H1 (cell line): ENCODE measurements around the gene SLC51B. TPM values are rescaled to one million over a fixed set of nuclear protein-coding genes. Genes with fewer than 3 reads are reported as not detected.

Experiments
- CTCF ChIA-PET: fragments of 300-600 bp; sonication (Branson Sonifier 250); formaldehyde crosslinking; loops from one replicate; lab custom pipeline; 2021; ENCODE audit not compliant: partially characterized antibody; lab: Charles Lee
- POLR2A ChIA-PET: fragments of 300-600 bp; sonication (Branson Sonifier 250); formaldehyde crosslinking; loops from one replicate; lab custom pipeline; 2021; ENCODE audit warnings: inconsistent platforms; ENCODE audit not compliant: partially characterized antibody; lab: Charles Lee
- DNase-seq, 2 experiments: peaks; one replicate each; pipeline versions ENCODE4 v3.0.0 to v3.0.0-alpha.2; 2010 to 2022; ENCODE audit warnings: low spot score in 2 of 2, low read depth in 1 of 2, mixed read lengths in 1 of 2
- FAIRE-seq: peaks from 2 replicates; lab custom pipeline; 2011; peaks lifted over from hg19 to GRCh38; lab: Jason Lieb, UNC
- H2AFZ ChIP-seq: 2 replicates; pipeline ENCODE4 v1.8.1; 2012; ENCODE audit warnings: low read length, inconsistent platforms
- H2AK5ac ChIP-seq: 2 replicates; pipeline ENCODE4 v1.6.1; 2013; ENCODE audit warnings: low read depth, low read length
- H2BK120ac ChIP-seq: replicated peaks from 2 replicates; pipeline ENCODE3; 2013; ENCODE audit warnings: low read depth, low read length, inconsistent platforms
- H2BK12ac ChIP-seq: 2 replicates; pipeline ENCODE4 v1.6.1; 2013; ENCODE audit warnings: low read depth, low read length
- H2BK15ac ChIP-seq: 2 replicates; pipeline ENCODE4 v1.6.1; 2013; ENCODE audit warnings: low read length
- H2BK20ac ChIP-seq: 2 replicates; pipeline ENCODE4 v1.6.1; 2013; ENCODE audit warnings: low read length
- H2BK5ac ChIP-seq: 2 replicates; pipeline ENCODE4 v1.6.1; 2013; ENCODE audit warnings: low read depth, low read length
- H3K14ac ChIP-seq: 2 replicates; pipeline ENCODE4 v1.6.1; 2013; ENCODE audit warnings: inconsistent platforms; ENCODE audit not compliant: insufficient read length
- H3K18ac ChIP-seq: 2 replicates; pipeline ENCODE4 v1.6.1; 2013; ENCODE audit warnings: low read length; ENCODE audit errors: extremely low read depth
- H3K23ac ChIP-seq: 2 replicates; pipeline ENCODE4 v1.6.1; 2013; ENCODE audit warnings: inconsistent platforms; ENCODE audit not compliant: insufficient read length
- H3K23me2 ChIP-seq: 2 replicates; pipeline ENCODE4 v1.6.1; 2013; ENCODE audit warnings: low read depth, low read length
- H3K27ac ChIP-seq: 2 replicates; pipeline ENCODE4 v1.6.1; 2011; ENCODE audit warnings: low read depth, low read length, inconsistent platforms
- H3K27me3 ChIP-seq, 4 experiments: replicated peaks in 1 of 4; 1 replicate in 1 of 4; 2 replicates in 3 of 4; pipeline versions ENCODE4 v1.6.1 to v1.8.1; 2011 to 2013; ENCODE audit warnings: low read length in 3 of 4, mild to moderate bottlenecking in 3 of 4, inconsistent platforms in 2 of 4, mixed read lengths in 2 of 4, moderate library complexity in 1 of 4; ENCODE audit not compliant: control insufficient read depth in 3 of 4, insufficient read depth in 3 of 4; ENCODE audit errors: extremely low read depth in 1 of 4
- H3K36me3 ChIP-seq, 4 experiments: 2 replicates each; pipeline versions ENCODE4 v1.6.1 to v1.8.1; 2011 to 2013; ENCODE audit warnings: mild to moderate bottlenecking in 4 of 4, low read length in 3 of 4, moderate library complexity in 2 of 4, control low read depth in 1 of 4, inconsistent platforms in 1 of 4; ENCODE audit not compliant: insufficient read depth in 4 of 4, control insufficient read depth in 2 of 4
- H3K4ac ChIP-seq: replicated peaks from 2 replicates; pipeline ENCODE3; 2013; ENCODE audit warnings: low read length, low read depth, mixed read lengths, inconsistent platforms; ENCODE audit not compliant: insufficient read length
- H3K4me1 ChIP-seq, 4 experiments: replicated peaks in 1 of 4; 1 replicate in 1 of 4; 2 replicates in 3 of 4; pipeline versions ENCODE4 v1.6.1 to v1.8.1; 2011 to 2013; ENCODE audit warnings: low read length in 3 of 4, inconsistent platforms in 2 of 4, mixed read lengths in 1 of 4; ENCODE audit not compliant: insufficient read depth in 4 of 4, control insufficient read depth in 3 of 4
- H3K4me2 ChIP-seq, 2 experiments: 2 replicates each; pipeline versions ENCODE4 v1.6.1 to v1.8.1; 2011 to 2013; ENCODE audit warnings: low read depth in 2 of 2, low read length in 2 of 2, control low read depth in 1 of 2, inconsistent platforms in 1 of 2, mild to moderate bottlenecking in 1 of 2; ENCODE audit not compliant: insufficient read depth in 1 of 2
- H3K4me3 ChIP-seq, 4 experiments: fragments of 200-600, 300-600 bp in 1 of 4; sonication (generic), shearing (Covaris generic), sonication (Bioruptor Twin) in 1 of 4; 2 replicates each; pipeline versions ENCODE4 v1.5.1 to v1.8.1; 2011 to 2016; ENCODE audit warnings: low read length in 4 of 4, low read depth in 3 of 4, control low read depth in 2 of 4, inconsistent platforms in 2 of 4, mild to moderate bottlenecking in 2 of 4, mixed read lengths in 1 of 4, moderate library complexity in 1 of 4; ENCODE audit not compliant: insufficient read depth in 2 of 4; ENCODE audit errors: extremely low read depth in 1 of 4
- H3K56ac ChIP-seq: replicated peaks from 2 replicates; pipeline ENCODE3; 2013; ENCODE audit warnings: low read depth, mild to moderate bottlenecking, mixed read lengths, low read length, inconsistent platforms; ENCODE audit not compliant: insufficient read length
- H3K79me1 ChIP-seq: 2 replicates; pipeline ENCODE4 v1.6.1; 2013; ENCODE audit warnings: low read depth, low read length, control low read depth
- H3K79me2 ChIP-seq, 2 experiments: 2 replicates each; pipeline versions ENCODE4 v1.6.1 to v1.8.1; 2012 to 2013; ENCODE audit warnings: low read length in 2 of 2, mild to moderate bottlenecking in 2 of 2, inconsistent platforms in 1 of 2; ENCODE audit not compliant: insufficient read depth in 2 of 2, control insufficient read depth in 1 of 2
- H3K9ac ChIP-seq, 4 experiments: replicated peaks in 1 of 4; 1 replicate in 1 of 4; 2 replicates in 3 of 4; pipeline versions ENCODE4 v1.6.1 to v1.8.1; 2011 to 2013; ENCODE audit warnings: low read depth in 3 of 4, low read length in 3 of 4, control low read depth in 2 of 4, mild to moderate bottlenecking in 2 of 4, moderate library complexity in 2 of 4, inconsistent platforms in 1 of 4; ENCODE audit errors: extremely low read depth in 1 of 4
- H3K9me3 ChIP-seq, 2 experiments: 2 replicates each; pipeline versions ENCODE4 v1.6.1 to v1.8.1; 2012 to 2013; ENCODE audit warnings: mild to moderate bottlenecking in 2 of 2, moderate library complexity in 2 of 2, control low read depth in 1 of 2, inconsistent platforms in 1 of 2, low read depth in 1 of 2, low read length in 1 of 2, mixed read lengths in 1 of 2; ENCODE audit not compliant: insufficient read depth in 2 of 2
- H4K20me1 ChIP-seq, 2 experiments: replicated peaks in 1 of 2; 2 replicates each; pipeline versions ENCODE3 to v1.8.1; 2011 to 2013; ENCODE audit warnings: inconsistent platforms in 2 of 2, low read length in 2 of 2, mild to moderate bottlenecking in 1 of 2; ENCODE audit not compliant: insufficient read depth in 2 of 2, control insufficient read depth in 1 of 2
- H4K5ac ChIP-seq: 2 replicates; pipeline ENCODE4 v1.6.1; 2013; ENCODE audit warnings: low read length, low read depth, mixed read lengths, inconsistent platforms; ENCODE audit not compliant: insufficient read length
- H4K8ac ChIP-seq: 2 replicates; pipeline ENCODE4 v1.8.0; 2013; ENCODE audit warnings: mild to moderate bottlenecking, moderate library complexity, low read length, inconsistent platforms; ENCODE audit not compliant: insufficient read depth; ENCODE audit errors: extremely low read depth
- H4K91ac ChIP-seq: replicated peaks from 2 replicates; pipeline ENCODE3; 2013; ENCODE audit warnings: low read length, mixed read lengths, inconsistent platforms; ENCODE audit not compliant: insufficient read length
- JUND ChIP-seq: IDR thresholded peaks from 2 replicates; pipeline ENCODE4 v1.6.1; 2011; ENCODE audit warnings: mild to moderate bottlenecking, improper control_type of control experiment, low read length
- KDM4A ChIP-seq: IDR thresholded peaks from one replicate; pipeline ENCODE4 v1.7.1; 2012; ENCODE audit warnings: low read depth, mild to moderate bottlenecking, moderate library complexity, low read length, inconsistent platforms; ENCODE audit not compliant: severe bottlenecking
- POLR2A ChIP-seq, 2 experiments: IDR thresholded peaks; 1 replicate in 1 of 2; 2 replicates in 1 of 2; pipeline ENCODE4 v1.6.1; 2011; ENCODE audit warnings: low read depth in 2 of 2, low read length in 2 of 2, mild to moderate bottlenecking in 2 of 2; ENCODE audit errors: control extremely low read depth in 1 of 2
- POLR2AphosphoS5 ChIP-seq: IDR thresholded peaks from 2 replicates; pipeline ENCODE4 v1.6.1; 2011; ENCODE audit warnings: low read depth, low read length
- SIN3A ChIP-seq, 2 experiments: IDR thresholded peaks in 1 of 2; conservative IDR thresholded peaks in 1 of 2; 2 replicates each; pipeline ENCODE4 v1.6.1; 2011 to 2012; ENCODE audit warnings: low read length in 2 of 2, improper control_type of control experiment in 1 of 2, low read depth in 1 of 2, mild to moderate bottlenecking in 1 of 2
- YY1 ChIP-seq: IDR thresholded peaks from 2 replicates; pipeline ENCODE4 v1.6.1; 2011; ENCODE audit warnings: low read depth, mild to moderate bottlenecking, low read length
- WGBS, 2 experiments: shearing (Covaris generic) in 1 of 2; methylation state at CpG; one replicate each; pipeline versions ENCODE4 v1.1.6 to v1.1.7; 2013 to 2015; ENCODE audit warnings: low lambda C conversion rate in 2 of 2, mixed read lengths in 2 of 2, inconsistent platforms in 1 of 2, low coverage in 1 of 2, missing lambda C conversion rate in 1 of 2; ENCODE audit not compliant: insufficient replicate concordance in 2 of 2, insufficient coverage in 1 of 2, insufficient read length in 1 of 2; ENCODE audit errors: extremely low coverage in 1 of 2, missing lambda C conversion rate in 1 of 2; 5-methylcytosine and 5-hydroxymethylcytosine counted together
- polyA plus RNA-seq, 7 experiments: library from polyadenylated mRNA; depleted of rRNA in 3 of 7; stranded (reverse) in 5 of 7; unstranded in 2 of 7; fragments of >200 nt in 5 of 7; fragments of 200-250 nt in 2 of 7; gene quantifications; 1 replicate in 5 of 7; 2 replicates in 1 of 7; 4 replicates in 1 of 7; pipeline versions ENCODE4 v1.2.1 to v1.2.3, GENCODE V29; 2011 to 2013; ENCODE audit warnings: missing spikeins in 2 of 7, mixed read lengths in 2 of 7
- total RNA-seq: library from RNA; stranded (reverse); fragmentation: NEBNext Ultra II Directional; extraction: Animal tissue kit (Norgen Biotek cat#: 25700); gene quantifications from 2 replicates; pipeline ENCODE4 v1.2.1, GENCODE V29; 2021

The SLC51B gene
- total and polyA plus RNA-seq, 2 of the 8 experiments (the other 6 are each of a cell fraction or from before 2014, with no cell fraction given), result not detected

GRCh38 chr15:65066635-65067316, 21.6 kb downstream of the SLC51B start:
- peaks cover 3% of the 10 kb centered on the region; the same call in 1 of the 2 replicates for H3K79me1 ChIP-seq
- H2BK20ac ChIP-seq, result no peak overlapping the region; the same call in 1 of the 2 replicates
- no peaks in the 10 kb centered on the region for H3K36me3 ChIP-seq
- H3K56ac ChIP-seq, result no peak overlapping the region
- no peak overlapping the region for H4K91ac ChIP-seq
- H3K9ac ChIP-seq, result no peak overlapping the region
- no peak overlapping the region for H2AK5ac ChIP-seq
- DNase-seq, result no peak
- WGBS, 2 experiments, result 55% methylated on average over 7 of the region's 9 CpGs; no CpG with 5 or more reads in 1 of the 2 experiments
- no peak overlapping the region for H3K23ac ChIP-seq
- H4K20me1 ChIP-seq, result no peaks in the 10 kb centered on the region
- POLR2A ChIA-PET, result interaction anchor here (1.3 to 8.0 kb wide), 5 partner anchors 12 to 238 kb away, joined by 3 to 93 read pairs (median 4); partner anchors contain the start of genes KBTBD13 and RNU5B-1
- H4K8ac ChIP-seq, result no peak overlapping the region
- H3K4me3 ChIP-seq, result peak overlapping the region; percentile 43 to 71 (median 53); a peak in 7 of 8 replicates
- peak overlapping the region; percentile 82 to 90 for H3K4me2 ChIP-seq
- peak overlapping the region; percentile 92; the same call in 1 of the 2 replicates for H2BK12ac ChIP-seq
- no peaks in the 10 kb centered on the region for H3K79me2 ChIP-seq
- H2BK5ac ChIP-seq, result peak overlapping the region; percentile 75; the same call in 1 of the 2 replicates
- peak overlapping the region; percentile 41 for H2BK120ac ChIP-seq
- TF ChIP-seq YY1 (no peak), POLR2A (IDR thresholded peaks at IDR 0.05; ENCODE audit: control extremely low read depth in 1 of 2, low read depth in 2 of 2, low read length in 2 of 2) (no peak), SIN3A (conservative IDR thresholded peaks at IDR 0.05 in 1 of 2, IDR thresholded peaks at IDR 0.05 in 1 of 2; ENCODE audit: low read depth in 1 of 2, low read length in 2 of 2) (no peak), JUND (no peak), POLR2AphosphoS5 (no peak), KDM4A (no peak)
- H3K18ac ChIP-seq, result peak overlapping the region; percentile 16; the same call in 1 of the 2 replicates
- peaks cover 0 to 6% (median 1%) of the 10 kb centered on the region in 4 experiments; a peak in 3 of 7 replicates for H3K27me3 ChIP-seq
- H3K4me1 ChIP-seq, result peaks cover 5 to 18% (median 6%) of the 10 kb centered on the region in 4 experiments
- H4K5ac ChIP-seq, result no peak overlapping the region
- H3K9me3 ChIP-seq, result no peaks in the 10 kb centered on the region
- peaks cover 6% of the 10 kb centered on the region; the same call in 1 of the 2 replicates for H3K23me2 ChIP-seq
- no peak overlapping the region for H3K4ac ChIP-seq
- peak overlapping the region; percentile 81; the same call in 1 of the 2 replicates for H2BK15ac ChIP-seq
- no peak overlapping the region for H3K27ac ChIP-seq
- no peak for FAIRE-seq
- H3K14ac ChIP-seq, result no peak overlapping the region
- CTCF ChIA-PET, result interaction anchor here (0.6 to 33.2 kb wide), 9 partner anchors 7 to 1257 kb away, joined by 3 to 1213 read pairs (median 5); partner anchors contain the start of genes KBTBD13, RASL12 and SLC51B
- H2AFZ ChIP-seq, result no peak overlapping the region
